Suprapubic skin (tissue), 4 donors: ENCODE results near the gene GRIN1.

ENCODE experiments used
- EP300 ChIP-seq: sonication (generic); formaldehyde crosslinking; IDR thresholded peaks from one replicate; pipeline ENCODE4 v1.6.1; 2017; ENCODE audit warnings: antibody characterized with exemption
- POLR2A ChIP-seq, 2 donors: fragments of 450-650 bp; IDR thresholded peaks; one replicate each; pipeline ENCODE4 v1.6.1; 2017; ENCODE audit warnings: antibody characterized with exemption in 2 of 2, mild to moderate bottlenecking in 2 of 2, moderate library complexity in 2 of 2
- POLR2AphosphoS5 ChIP-seq, 3 donors: sonication (generic); formaldehyde crosslinking; IDR thresholded peaks; one replicate each; pipeline ENCODE4 v1.6.1; 2017; ENCODE audit warnings: antibody characterized with exemption in 3 of 3
- TF ChIP-seq, protein P1 (sequence below), 2 donors: fragments of 200-600 bp in 1 of 2; fragments of 450-650 bp in 1 of 2; sonication (generic) in 1 of 2; IDR thresholded peaks; one replicate each; pipeline ENCODE4 v1.5.1; 2016 to 2019; ENCODE audit warnings: antibody characterized with exemption in 2 of 2, mild to moderate bottlenecking in 1 of 2, moderate library complexity in 1 of 2

GRCh38 chr9:137112564-137113384, 26.2 kb upstream of the GRIN1 start:
- TF ChIP-seq, protein P1, sequence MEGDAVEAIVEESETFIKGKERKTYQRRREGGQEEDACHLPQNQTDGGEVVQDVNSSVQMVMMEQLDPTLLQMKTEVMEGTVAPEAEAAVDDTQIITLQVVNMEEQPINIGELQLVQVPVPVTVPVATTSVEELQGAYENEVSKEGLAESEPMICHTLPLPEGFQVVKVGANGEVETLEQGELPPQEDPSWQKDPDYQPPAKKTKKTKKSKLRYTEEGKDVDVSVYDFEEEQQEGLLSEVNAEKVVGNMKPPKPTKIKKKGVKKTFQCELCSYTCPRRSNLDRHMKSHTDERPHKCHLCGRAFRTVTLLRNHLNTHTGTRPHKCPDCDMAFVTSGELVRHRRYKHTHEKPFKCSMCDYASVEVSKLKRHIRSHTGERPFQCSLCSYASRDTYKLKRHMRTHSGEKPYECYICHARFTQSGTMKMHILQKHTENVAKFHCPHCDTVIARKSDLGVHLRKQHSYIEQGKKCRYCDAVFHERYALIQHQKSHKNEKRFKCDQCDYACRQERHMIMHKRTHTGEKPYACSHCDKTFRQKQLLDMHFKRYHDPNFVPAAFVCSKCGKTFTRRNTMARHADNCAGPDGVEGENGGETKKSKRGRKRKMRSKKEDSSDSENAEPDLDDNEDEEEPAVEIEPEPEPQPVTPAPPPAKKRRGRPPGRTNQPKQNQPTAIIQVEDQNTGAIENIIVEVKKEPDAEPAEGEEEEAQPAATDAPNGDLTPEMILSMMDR (IDR thresholded peaks at IDR 0.05), result no peak
- TF ChIP-seq POLR2AphosphoS5 (IDR thresholded peaks at IDR 0.05) (no peak), POLR2A (IDR thresholded peaks at IDR 0.05) (no peak), EP300 (no peak)
